Measurements from ENCODE around the gene ZNF546.

The ZNF546 gene

GRCh38 chr19:39993605-39994004 is 3.3 kb upstream of the ZNF546 start:
- Histone ChIP-seq H3K36me3 (no peaks in the 10 kb centered on the region), H3K4me3 (ENCODE audit: low read depth in 1 of 2, low read length in 1 of 2) (no peak overlapping the region), H3K27ac (no peak overlapping the region), H3K4me1 (ENCODE audit: control insufficient read depth in 1 of 2, insufficient read depth in 1 of 2, low read depth in 1 of 2, low read length in 1 of 2) (peaks cover 14% of the 10 kb centered on the region in 2 experiments), H3K9me3 (no peaks in the 10 kb centered on the region), H3K27me3 (no peaks in the 10 kb centered on the region)
- TF ChIP-seq, protein P1, sequence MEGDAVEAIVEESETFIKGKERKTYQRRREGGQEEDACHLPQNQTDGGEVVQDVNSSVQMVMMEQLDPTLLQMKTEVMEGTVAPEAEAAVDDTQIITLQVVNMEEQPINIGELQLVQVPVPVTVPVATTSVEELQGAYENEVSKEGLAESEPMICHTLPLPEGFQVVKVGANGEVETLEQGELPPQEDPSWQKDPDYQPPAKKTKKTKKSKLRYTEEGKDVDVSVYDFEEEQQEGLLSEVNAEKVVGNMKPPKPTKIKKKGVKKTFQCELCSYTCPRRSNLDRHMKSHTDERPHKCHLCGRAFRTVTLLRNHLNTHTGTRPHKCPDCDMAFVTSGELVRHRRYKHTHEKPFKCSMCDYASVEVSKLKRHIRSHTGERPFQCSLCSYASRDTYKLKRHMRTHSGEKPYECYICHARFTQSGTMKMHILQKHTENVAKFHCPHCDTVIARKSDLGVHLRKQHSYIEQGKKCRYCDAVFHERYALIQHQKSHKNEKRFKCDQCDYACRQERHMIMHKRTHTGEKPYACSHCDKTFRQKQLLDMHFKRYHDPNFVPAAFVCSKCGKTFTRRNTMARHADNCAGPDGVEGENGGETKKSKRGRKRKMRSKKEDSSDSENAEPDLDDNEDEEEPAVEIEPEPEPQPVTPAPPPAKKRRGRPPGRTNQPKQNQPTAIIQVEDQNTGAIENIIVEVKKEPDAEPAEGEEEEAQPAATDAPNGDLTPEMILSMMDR (IDR thresholded peaks at IDR 0.05) = no peak

GRCh38 chr19:39994361-39994760 is 2.5 kb upstream of the ZNF546 start:
- no peaks in the 10 kb centered on the region for H3K36me3 ChIP-seq
- H3K4me1 ChIP-seq (ENCODE audit: control insufficient read depth in 1 of 2, insufficient read depth in 1 of 2, low read depth in 1 of 2, low read length in 1 of 2) = peaks cover 14% of the 10 kb centered on the region in 2 experiments
- TF ChIP-seq, protein P1 (IDR thresholded peaks at IDR 0.05) = no peak
- no peaks in the 10 kb centered on the region for H3K9me3 ChIP-seq
- H3K27ac ChIP-seq = no peak overlapping the region
- no peaks in the 10 kb centered on the region for H3K27me3 ChIP-seq
- H3K4me3 ChIP-seq (ENCODE audit: low read depth in 1 of 2, low read length in 1 of 2) = no peak overlapping the region

DNA sequence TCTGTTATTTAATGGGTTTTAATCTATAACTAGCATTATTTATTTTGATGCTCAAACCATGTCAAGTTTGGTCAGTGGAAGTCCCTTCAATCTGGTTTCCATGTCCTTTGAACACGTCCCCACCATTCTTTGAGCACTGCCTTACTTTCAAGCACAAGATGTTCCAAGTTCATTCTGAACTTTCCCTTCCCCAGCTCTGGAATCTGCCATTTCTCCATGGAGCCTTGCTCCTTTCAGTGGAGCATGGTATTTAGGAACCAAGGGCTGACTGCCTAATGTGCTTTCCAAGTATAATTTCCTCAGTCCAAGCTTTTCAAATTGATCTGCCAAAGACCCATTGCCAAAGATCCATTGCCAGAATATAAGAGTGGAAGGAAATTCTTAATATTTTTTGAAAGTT is 1.1 kb upstream of the ZNF546 start:
- no peaks in the 10 kb centered on the region for H3K36me3 ChIP-seq
- TF ChIP-seq, protein P1 (IDR thresholded peaks at IDR 0.05) = no peak
- no peak overlapping the region for H3K27ac ChIP-seq
- no peaks in the 10 kb centered on the region for H3K9me3 ChIP-seq
- H3K4me1 ChIP-seq (ENCODE audit: control insufficient read depth in 1 of 2, insufficient read depth in 1 of 2, low read depth in 1 of 2, low read length in 1 of 2) = peaks cover 14% of the 10 kb centered on the region in 2 experiments
- H3K27me3 ChIP-seq = no peaks in the 10 kb centered on the region
- no peak overlapping the region for H3K4me3 ChIP-seq (ENCODE audit: low read depth in 1 of 2, low read length in 1 of 2)

GRCh38 chr19:39996218-39996810 is 546 bp upstream of the ZNF546 start:
- TF ChIP-seq, protein P1 (IDR thresholded peaks at IDR 0.05) = no peak
- H3K9me3 ChIP-seq = no peaks in the 10 kb centered on the region
- peak overlapping the region; percentile 72 to 73 for H3K4me3 ChIP-seq (ENCODE audit: low read depth in 1 of 2, low read length in 1 of 2)
- H3K4me1 ChIP-seq (ENCODE audit: control insufficient read depth in 1 of 2, insufficient read depth in 1 of 2, low read depth in 1 of 2, low read length in 1 of 2) = peaks cover 14% of the 10 kb centered on the region in 2 experiments
- H3K27me3 ChIP-seq = no peaks in the 10 kb centered on the region
- peak overlapping the region; percentile 72 for H3K27ac ChIP-seq
- no peaks in the 10 kb centered on the region for H3K36me3 ChIP-seq

DNA sequence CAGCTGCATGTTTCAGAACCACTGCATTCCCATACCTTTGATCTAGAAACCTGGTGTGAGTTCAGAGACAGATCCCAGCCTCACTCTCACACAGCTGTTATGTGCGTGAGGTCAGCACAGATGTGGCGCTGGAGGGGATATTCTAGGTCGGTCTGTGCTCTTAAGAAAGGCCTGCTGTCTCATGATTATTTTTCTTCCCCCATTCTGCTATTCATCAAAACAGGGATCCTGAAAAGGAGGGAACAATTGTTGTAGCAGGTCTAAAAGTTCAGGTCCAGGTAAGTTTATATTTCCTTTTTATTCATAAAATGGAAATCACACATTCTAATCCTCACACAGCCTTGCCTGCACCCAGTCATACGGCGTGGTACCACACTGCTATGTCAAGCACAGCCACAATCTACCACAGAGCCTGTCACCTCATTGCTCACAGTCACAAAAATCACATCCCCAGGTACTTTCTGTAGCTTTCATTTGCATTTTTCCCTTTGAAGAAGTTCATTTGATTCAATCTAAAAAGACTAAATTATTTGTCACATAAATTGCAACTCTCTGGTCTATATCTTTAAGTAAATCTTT is 867 bp downstream of the ZNF546 start:
- Histone ChIP-seq H3K27ac (peak overlapping the region; percentile 72), H3K27me3 (no peaks in the 10 kb centered on the region)

More for the DNA sequence above, 867 bp downstream of the ZNF546 start:
- no peaks in the 10 kb centered on the region for H3K9me3 ChIP-seq
- H3K4me3 ChIP-seq (ENCODE audit: low read depth in 1 of 2, low read length in 1 of 2) = peak overlapping the region; percentile 72 to 73
- TF ChIP-seq, protein P1 (IDR thresholded peaks at IDR 0.05) = no peak
- H3K36me3 ChIP-seq = no peaks in the 10 kb centered on the region
- peaks cover 14% of the 10 kb centered on the region in 2 experiments for H3K4me1 ChIP-seq (ENCODE audit: control insufficient read depth in 1 of 2, insufficient read depth in 1 of 2, low read depth in 1 of 2, low read length in 1 of 2)
